Sigmoid colon (tissue), 4 donors: ENCODE results near the gene VAMP5.

Experiments
- EP300 ChIP-seq, 4 donors: sonication (generic); formaldehyde crosslinking; IDR thresholded peaks; one replicate each; pipeline ENCODE4 v1.6.1; 2017; ENCODE audit warnings: antibody characterized with exemption in 4 of 4
- POLR2A ChIP-seq, 2 donors: fragments of 450-650 bp; IDR thresholded peaks; one replicate each; pipeline ENCODE4 v1.6.1; 2016; ENCODE audit warnings: antibody characterized with exemption in 2 of 2, mild to moderate bottlenecking in 2 of 2, moderate library complexity in 2 of 2
- POLR2AphosphoS5 ChIP-seq, 4 donors: sonication (generic); formaldehyde crosslinking; IDR thresholded peaks; one replicate each; pipeline ENCODE4 v1.6.1; 2017; ENCODE audit warnings: antibody characterized with exemption in 4 of 4
- TF ChIP-seq, protein P1 (sequence below), 4 experiments: fragments of 450-650 bp in 3 of 4; fragments of 200-600 bp in 1 of 4; IDR thresholded peaks; one replicate each; pipeline ENCODE4 v1.5.1; 2016 to 2019; ENCODE audit warnings: antibody characterized with exemption in 4 of 4, mild to moderate bottlenecking in 3 of 4, moderate library complexity in 2 of 4

DNA sequence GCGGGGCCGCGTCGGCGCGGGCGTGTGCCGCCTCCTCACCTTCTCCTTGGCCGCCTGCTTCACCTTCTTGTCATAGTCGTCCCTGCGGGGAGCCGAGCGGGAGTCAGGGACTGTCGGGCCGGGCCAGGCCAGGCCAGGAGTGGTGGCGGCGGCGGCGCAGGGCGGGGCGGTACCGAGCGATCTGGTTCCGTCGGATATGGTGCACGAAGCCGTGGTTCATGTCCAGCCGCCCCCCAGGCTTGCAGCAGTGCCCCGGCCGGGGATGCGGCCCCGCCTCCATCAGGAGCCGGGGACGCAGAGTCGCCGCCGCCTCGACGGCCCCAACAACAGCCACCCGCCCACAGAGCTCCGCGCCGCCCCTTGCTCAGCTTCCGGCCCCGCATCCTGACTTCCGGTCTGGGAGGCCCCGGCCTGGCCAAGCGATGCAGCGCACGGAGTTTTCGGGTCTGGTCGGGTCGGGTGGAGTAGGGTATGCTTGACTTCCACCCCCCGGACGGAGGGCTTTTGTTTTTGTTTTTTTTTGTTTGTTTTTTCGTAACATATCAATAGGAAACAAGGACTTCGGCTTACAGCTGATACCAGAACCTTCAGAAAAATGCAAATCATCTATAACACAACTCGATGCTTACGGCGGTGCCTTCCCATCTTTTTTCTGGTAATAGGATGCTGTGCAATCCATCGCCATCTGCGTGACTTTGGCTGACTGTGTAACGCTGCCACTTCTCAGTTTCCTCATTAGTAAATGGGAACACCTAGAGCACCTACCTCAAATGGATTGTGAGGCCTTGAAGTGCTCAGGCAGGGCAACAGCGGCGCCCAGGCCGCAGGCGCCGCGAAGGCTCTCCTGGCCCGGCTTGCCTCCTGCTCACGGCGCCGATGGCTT, 27.7 kb downstream of the VAMP5 start, which contains the start of gene C2orf68:
- TF ChIP-seq, protein P1, sequence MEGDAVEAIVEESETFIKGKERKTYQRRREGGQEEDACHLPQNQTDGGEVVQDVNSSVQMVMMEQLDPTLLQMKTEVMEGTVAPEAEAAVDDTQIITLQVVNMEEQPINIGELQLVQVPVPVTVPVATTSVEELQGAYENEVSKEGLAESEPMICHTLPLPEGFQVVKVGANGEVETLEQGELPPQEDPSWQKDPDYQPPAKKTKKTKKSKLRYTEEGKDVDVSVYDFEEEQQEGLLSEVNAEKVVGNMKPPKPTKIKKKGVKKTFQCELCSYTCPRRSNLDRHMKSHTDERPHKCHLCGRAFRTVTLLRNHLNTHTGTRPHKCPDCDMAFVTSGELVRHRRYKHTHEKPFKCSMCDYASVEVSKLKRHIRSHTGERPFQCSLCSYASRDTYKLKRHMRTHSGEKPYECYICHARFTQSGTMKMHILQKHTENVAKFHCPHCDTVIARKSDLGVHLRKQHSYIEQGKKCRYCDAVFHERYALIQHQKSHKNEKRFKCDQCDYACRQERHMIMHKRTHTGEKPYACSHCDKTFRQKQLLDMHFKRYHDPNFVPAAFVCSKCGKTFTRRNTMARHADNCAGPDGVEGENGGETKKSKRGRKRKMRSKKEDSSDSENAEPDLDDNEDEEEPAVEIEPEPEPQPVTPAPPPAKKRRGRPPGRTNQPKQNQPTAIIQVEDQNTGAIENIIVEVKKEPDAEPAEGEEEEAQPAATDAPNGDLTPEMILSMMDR (IDR thresholded peaks at IDR 0.05): no peak
- TF ChIP-seq POLR2A (IDR thresholded peaks at IDR 0.05) (peak; percentile 67 to 68), EP300 (IDR thresholded peaks at IDR 0.05) (no peak), POLR2AphosphoS5 (IDR thresholded peaks at IDR 0.05) (peak; percentile 78 to 93 (median 86))
